Activated effector memory CD4-positive, alpha-beta T cell treated with Interleukin-2 at 50 U/mL for 16 hours (primary cell): ENCODE data around the gene CDH4.
"Not testable (repeated sequence)": the region's sequence is repeated elsewhere in the genome, so short reads cannot be mapped to it uniquely, and the experiment has no call there.

ENCODE experiments used
- DNase-seq: peaks from one replicate; pipeline ENCODE4 v3.0.0-alpha.2; 2020

CDH4 gene

GRCh38 chr20:61391812-61392520 lies 139.9 kb downstream of the CDH4 start:
- DNase-seq: no peak

GRCh38 chr20:61394088-61394799 lies 142.2 kb downstream of the CDH4 start:
- no peak for DNase-seq

- DNase-seq: no peak
These were observed 144.3 kb downstream of the CDH4 start for GRCh38 chr20:61396262-61396848.

GRCh38 chr20:61397146-61397545 lies 145.1 kb downstream of the CDH4 start:
- DNase-seq: no peak

- no peak for DNase-seq
These were observed 145.7 kb downstream of the CDH4 start for GRCh38 chr20:61397790-61398189.

- no peak for DNase-seq
These were observed 147.4 kb downstream of the CDH4 start for GRCh38 chr20:61399433-61399832.

GRCh38 chr20:61400499-61400898 lies 148.4 kb downstream of the CDH4 start:
- no peak for DNase-seq

GRCh38 chr20:61404303-61404702 lies 152.2 kb downstream of the CDH4 start:
- no peak for DNase-seq

GRCh38 chr20:61405007-61405406 lies 152.9 kb downstream of the CDH4 start:
- no peak for DNase-seq

GRCh38 chr20:61406773-61407172 lies 154.7 kb downstream of the CDH4 start:
- DNase-seq: not testable (repeated sequence)

GRCh38 chr20:61407561-61407960 lies 155.5 kb downstream of the CDH4 start:
- DNase-seq: no peak

GRCh38 chr20:61408951-61409740 lies 157.1 kb downstream of the CDH4 start:
- DNase-seq: no peak

- no peak for DNase-seq
These were observed 159.7 kb downstream of the CDH4 start for GRCh38 chr20:61411743-61412142.

GRCh38 chr20:61413752-61414151 lies 161.7 kb downstream of the CDH4 start:
- DNase-seq: no peak

- DNase-seq: no peak
These were observed 162.5 kb downstream of the CDH4 start for GRCh38 chr20:61414455-61414991.

- DNase-seq: no peak
These were observed 164.5 kb downstream of the CDH4 start for GRCh38 chr20:61416546-61416945.

- DNase-seq: no peak
These were observed 165.3 kb downstream of the CDH4 start for GRCh38 chr20:61417221-61417941.

- no peak for DNase-seq
These were observed 166.9 kb downstream of the CDH4 start for GRCh38 chr20:61419010-61419409.

GRCh38 chr20:61419501-61419900 lies 167.4 kb downstream of the CDH4 start:
- DNase-seq: no peak

GRCh38 chr20:61420056-61420455 lies 168.0 kb downstream of the CDH4 start:
- no peak for DNase-seq

- DNase-seq: no peak
These were observed 168.7 kb downstream of the CDH4 start for GRCh38 chr20:61420781-61421180.
